ENCODE data around the gene BAZ2A.
"Not testable (repeated sequence)": the region's sequence is repeated elsewhere in the genome, so short reads cannot be mapped to it uniquely, and the experiment has no call there.

GRCh38 chr12:56577248-56577647, 52.9 kb downstream of the BAZ2A start:
- not testable (repeated sequence) for TF ChIP-seq CTCF (conservative IDR thresholded peaks at IDR 0.05); EZH2 (IDR thresholded peaks at IDR 0.05; ENCODE audit: low read depth)
